Stimulated activated CD8-positive, alpha-beta memory T cell treated with anti-CD3 and anti-CD28 coated beads, Interleukin-7, amount 100 ng/mL, for 48 hours (primary cell): ENCODE data around the gene ETV2.
"Not testable (repeated sequence)": the region's sequence is repeated elsewhere in the genome, so short reads cannot be mapped to it uniquely, and the experiment has no call there.

ENCODE experiments used
- DNase-seq, 2 donors: peaks; one replicate each; pipeline ENCODE4 v3.0.0-alpha.2; 2020; ENCODE audit warnings: low read depth in 1 of 2; ENCODE audit errors: extremely low read depth in 1 of 2

The ETV2 gene, protein sequence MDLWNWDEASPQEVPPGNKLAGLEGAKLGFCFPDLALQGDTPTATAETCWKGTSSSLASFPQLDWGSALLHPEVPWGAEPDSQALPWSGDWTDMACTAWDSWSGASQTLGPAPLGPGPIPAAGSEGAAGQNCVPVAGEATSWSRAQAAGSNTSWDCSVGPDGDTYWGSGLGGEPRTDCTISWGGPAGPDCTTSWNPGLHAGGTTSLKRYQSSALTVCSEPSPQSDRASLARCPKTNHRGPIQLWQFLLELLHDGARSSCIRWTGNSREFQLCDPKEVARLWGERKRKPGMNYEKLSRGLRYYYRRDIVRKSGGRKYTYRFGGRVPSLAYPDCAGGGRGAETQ

DNA sequence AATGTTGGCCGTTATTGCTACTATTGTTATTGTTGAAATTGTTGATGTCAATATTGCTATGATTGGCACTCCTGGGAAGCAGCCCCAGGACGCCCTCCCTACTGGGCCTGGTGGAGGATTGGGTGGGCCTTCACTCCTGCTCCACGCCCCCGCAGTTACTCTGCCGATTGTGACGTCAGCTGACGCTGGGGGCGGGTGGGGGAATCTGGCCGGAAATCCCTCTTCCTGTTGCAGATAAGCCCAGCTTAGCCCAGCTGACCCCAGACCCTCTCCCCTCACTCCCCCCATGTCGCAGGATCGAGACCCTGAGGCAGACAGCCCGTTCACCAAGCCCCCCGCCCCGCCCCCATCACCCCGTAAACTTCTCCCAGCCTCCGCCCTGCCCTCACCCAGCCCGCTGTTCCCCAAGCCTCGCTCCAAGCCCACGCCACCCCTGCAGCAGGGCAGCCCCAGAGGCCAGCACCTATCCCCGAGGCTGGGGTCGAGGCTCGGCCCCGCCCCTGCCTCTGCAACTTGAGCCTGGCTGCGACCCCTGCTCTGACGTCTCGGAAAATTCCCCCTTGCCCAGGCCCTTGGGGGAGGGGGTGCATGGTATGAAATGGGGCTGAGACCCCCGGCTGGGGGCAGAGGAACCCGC lies at the start of gene ETV2:
TSS of gene ETV2 (plus strand) at position 231 of the 637 bp plus-strand sequence. CDS start 716 bp downstream, outside the sequence.
- peak; percentile 39 to 43 for DNase-seq

DNA sequence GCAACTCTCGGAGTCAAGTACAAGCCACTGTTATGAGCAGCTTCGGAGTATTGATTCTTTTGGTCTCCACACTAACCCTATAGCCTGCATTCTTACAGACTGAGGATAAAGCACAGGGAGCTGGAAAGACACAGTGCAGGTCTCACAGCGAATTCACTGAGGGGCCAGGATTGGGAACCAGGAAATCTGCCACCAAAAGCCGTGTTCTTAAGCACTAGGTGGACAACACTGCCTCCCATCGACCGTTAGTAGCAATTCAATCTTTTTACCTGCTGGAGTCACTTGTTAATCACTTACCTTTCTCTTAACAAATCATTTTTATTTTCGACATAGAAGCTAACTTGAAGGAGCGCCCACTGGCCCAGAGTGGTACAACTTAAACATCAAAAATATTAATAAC lies 49.3 kb upstream of the ETV2 start:
- DNase-seq, result no peak

DNA sequence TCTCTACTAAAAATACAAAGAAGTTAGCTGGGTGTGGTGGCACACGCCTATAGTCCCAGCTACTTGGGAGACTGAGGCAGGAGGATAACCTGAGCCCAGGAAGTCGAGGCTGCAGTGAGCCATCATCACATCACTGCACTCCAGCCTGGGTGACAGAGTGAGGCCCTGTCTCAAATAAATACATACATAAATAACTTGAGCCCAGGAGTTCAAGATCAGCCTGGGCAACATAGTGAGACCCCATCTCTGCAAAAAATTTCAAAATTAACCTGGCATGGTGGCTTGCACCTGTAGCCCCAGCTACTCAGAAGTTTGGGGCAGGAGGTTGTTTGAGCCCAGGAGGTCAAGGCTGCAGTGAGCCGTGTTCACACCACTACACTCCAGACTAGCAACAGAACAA lies 46.5 kb upstream of the ETV2 start:
- DNase-seq, result not testable (repeated sequence)

DNA sequence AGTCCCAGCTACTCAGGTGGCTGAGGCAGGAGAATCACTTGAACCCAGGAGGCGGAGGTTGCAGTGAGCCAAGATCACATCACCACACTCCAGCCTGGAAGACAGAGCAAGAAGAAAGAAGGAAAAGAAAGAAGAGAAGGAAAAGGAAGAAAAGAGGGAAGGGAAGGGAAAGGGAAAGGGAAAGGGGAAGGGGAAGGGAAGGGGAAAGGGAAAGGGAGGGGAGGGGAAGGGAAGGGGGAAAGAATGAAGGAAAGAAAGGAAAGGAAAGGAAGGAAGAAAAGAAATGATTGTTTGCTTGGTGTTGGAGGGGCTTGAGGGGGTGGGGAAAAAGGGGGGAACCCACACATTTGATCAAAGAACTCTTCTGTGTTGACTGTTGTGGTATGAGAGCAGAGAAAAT lies 45.6 kb upstream of the ETV2 start:
- no peak for DNase-seq

DNA sequence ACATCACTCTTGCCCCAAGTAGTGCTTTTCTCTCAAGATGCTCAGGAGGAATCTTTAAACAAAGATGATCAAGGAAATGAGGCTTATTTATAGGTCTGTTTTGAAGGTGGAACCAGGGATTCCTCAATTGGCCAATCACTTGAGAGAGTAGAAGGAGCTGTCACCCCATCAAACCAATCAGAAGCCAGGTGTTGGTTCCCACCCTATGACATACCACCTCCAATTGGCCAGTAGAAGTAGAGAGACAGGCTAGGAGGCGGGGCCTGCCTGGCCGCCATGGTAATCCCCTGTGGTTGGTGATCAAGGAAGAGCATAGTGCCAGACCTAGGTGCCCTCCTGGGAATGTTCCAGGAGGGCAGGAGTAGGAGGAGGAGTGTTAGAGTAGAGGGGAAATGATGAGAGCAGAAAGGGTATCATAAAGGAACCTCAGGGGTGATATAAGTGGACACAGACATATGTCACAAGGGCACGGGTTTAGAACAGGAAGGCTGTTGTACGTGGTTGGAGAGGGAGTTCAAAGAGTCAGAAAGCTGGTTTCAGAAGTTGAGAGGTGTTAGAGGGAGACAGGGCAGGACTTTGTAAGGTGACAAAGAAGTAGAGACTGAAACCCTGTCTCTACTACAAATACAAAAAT lies 45.1 kb upstream of the ETV2 start:
- no peak for DNase-seq

DNA sequence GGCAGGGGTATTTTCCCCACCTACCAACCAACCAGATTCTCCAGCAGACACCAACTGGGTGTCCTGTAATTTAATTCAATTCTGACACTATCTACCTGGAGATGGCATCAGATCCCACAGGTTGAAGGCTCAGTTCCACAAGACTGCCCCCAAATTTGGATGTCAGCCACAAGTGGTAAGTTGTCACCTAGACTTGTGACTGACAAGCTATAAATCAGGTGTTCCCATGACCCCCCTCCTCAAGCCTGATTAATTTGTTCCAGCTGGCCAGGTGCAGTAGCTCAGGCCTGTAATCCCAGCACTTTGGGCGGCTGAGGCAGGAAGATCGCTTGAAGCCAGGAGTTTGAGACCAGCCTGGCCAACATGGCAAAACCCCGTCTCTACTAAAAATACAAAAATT lies 39.6 kb upstream of the ETV2 start:
- no peak for DNase-seq

DNA sequence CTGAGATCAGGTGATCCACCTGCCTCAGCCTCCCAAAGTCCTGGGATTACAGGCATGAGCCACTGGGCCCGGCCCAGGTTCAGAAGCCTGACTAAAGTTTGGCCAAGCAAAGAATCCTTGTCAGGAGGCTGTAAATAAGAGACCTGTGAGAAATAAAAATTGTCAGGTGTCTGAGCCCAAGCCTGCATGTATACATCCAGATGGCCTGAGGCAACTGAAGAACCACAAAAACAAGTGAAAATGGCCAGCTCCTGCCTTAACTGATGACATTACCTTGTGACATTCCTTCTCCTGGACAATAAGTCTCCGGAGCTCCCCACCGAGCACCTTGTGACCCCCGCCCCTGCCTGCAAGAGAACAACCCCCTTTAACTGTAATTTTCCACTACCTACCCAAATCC lies 37.1 kb upstream of the ETV2 start:
- DNase-seq, result not testable (repeated sequence)

DNA sequence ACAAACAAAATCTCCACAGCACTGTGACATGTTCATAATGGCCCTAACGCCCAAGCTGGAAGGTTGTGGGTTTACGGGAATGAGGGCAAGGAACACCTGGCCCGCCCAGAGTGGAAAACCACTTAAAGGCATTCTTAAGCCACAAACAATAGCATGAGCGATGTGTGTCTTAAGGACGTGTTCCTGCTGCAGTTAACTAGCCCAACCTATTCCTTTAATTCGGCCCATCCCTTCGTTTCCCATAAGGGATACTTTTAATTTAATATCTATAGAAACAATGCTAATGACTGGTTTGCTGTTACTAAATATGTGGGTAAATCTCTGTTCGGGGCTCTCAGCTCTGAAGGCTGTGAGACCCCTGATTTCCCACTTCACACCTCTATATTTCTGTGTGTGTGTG lies 34.4 kb upstream of the ETV2 start:
- DNase-seq, result not testable (repeated sequence)

DNA sequence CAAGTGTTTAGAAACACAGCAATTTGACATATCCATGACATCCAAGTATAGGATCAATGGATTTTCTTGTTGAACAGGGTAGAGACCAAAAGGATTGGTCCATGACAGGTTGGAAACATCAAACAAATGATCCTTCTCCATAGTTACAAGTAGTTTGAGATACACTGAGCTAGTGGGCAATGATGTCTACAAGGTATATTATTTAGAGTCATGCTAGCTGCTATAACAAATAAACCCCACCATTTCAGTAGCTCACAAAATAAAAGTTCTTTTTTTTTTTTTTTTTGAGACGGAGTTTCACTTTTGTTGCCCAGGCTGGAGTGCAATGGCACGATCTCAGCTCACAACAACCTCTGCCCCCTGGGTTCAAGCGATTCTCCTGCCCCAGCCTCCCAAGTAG lies 33.9 kb upstream of the ETV2 start:
- DNase-seq, result no peak

DNA sequence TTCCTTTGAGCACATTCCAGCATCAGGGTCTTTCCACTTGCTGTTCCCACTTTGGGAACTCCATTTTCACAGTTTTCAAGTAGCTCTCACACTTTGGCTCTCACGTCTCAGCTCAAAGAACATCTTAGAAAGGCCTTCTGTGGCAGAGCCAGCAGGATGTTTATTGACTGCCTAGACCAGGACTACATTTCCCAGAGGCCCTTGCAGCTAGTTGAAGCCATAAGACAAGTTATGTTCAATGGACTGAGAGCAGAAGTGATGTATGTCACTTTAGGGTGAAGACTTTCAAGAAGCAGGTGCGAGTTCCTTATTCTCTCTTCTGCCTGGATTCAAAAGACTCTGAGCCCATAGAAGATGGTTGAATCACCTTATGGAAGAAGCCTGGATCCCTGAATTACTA lies 33.3 kb upstream of the ETV2 start:
- DNase-seq, result no peak

DNA sequence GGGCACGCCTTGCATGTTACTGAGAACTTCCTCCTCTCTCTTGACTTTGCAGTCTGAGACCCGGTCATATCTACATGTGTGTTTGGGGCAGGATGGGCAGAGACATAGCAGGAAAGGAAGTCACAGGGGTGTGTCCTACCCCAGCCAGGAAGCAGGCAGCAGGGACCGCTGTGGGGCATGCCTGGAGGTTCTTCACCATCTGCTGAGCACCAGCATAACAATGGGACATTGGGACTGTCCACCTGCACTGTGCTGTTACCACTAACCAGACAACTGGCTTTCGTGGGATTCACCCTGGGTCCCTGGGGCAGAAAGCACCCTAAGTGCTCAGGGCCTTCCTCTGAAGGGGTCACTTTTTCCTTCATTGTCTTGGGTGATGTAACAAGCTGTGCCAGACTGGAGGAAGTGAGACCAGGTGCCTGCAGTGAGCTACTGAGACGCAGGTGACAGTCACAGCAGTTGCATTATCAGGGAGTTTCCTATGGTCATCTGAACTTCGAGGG lies 31.6 kb upstream of the ETV2 start:
- no peak for DNase-seq

DNA sequence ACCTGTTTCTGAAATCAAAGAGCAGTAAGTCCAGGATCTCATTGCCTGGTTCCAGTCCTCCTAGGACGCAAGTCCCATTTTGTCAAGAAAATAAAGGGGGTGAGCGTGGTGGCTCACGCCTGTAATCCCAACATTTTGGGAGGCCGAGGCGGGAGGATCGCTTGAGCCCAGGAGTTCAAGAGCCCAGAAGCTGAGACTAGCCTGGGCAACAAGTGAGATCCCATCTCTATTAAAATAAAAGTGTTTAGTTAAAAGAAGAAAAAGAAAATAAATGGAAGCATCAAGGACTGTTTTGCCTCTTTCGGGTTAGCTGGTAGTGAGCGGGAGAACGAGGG lies 29.4 kb upstream of the ETV2 start:
- DNase-seq, result no peak

DNA sequence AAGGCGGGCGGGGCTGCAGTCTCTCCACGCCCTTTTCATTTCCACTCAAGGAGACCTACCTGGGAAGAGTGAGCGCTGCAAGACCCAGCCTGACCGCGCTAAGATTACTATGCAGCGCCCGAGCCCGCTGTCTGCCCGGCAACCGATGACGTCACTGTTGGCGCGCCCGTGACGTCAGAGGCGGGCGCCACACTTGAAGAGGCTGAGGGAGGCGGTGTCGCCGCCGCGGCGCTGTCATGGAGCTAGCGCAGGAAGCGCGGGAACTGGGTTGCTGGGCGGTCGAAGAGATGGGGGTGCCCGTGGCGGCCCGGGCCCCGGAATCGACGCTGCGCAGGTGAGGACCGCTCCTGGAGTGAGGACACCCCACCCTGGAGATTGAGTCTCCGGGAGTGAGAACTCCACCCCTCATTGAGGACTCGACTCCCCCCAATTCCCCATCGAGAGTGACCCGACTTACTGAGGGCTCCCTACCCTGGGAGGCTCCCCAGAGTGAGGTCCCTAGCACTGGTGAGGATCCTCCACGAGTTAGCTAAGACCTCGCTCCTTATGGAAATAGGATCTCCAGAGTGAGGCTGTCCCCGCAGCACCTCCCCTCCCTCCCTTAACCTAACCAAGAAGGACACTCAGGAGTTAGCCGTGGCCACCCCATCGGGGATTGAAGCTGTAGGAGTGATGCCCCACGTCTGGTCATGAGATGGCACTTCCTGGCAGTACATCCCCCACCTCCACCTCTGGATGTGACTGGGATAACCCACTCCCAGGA lies 28.8 kb upstream of the ETV2 start, which contains the start of gene HAUS5:
TSS of gene HAUS5 (plus strand) at position 177 of the 763 bp plus-strand sequence. CDS start at position 237, 60 bp downstream.
- DNase-seq, result peak; percentile 88 to 95

DNA sequence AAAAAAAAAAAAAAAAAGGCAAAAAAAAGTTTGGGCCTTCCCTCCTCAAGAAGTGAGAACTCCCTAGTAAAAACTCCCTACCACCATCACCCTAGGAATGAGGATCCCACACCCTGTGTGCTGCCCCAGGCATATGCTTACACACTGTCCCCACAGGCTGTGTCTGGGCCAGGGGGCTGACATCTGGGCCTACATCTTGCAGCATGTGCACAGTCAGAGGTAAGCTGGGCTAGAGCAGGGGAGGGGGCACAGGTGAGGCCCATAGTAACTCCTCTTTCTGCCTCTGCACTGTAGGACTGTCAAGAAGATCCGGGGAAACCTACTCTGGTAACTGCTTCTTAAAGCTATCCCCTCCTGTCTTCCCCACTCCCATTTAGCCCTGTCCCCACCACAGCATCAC lies 28.0 kb upstream of the ETV2 start:
- no peak for DNase-seq

DNA sequence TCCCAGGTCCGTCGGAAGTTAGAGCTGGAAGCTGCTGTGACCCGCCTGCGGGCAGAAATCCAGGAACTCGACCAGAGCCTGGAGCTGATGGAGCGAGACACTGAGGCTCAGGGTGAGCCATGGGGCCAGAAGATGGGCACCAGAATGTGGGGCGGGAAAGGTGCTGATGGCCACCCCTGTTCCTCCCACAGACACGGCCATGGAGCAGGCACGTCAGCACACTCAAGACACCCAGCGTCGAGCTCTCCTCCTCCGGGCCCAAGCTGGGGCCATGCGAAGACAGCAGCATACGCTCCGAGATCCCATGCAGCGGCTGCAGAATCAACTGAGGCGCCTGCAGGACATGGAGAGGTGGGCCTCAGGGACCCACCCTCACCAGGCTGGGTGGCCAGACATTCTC lies 26.5 kb upstream of the ETV2 start:
- DNase-seq, result no peak

DNA sequence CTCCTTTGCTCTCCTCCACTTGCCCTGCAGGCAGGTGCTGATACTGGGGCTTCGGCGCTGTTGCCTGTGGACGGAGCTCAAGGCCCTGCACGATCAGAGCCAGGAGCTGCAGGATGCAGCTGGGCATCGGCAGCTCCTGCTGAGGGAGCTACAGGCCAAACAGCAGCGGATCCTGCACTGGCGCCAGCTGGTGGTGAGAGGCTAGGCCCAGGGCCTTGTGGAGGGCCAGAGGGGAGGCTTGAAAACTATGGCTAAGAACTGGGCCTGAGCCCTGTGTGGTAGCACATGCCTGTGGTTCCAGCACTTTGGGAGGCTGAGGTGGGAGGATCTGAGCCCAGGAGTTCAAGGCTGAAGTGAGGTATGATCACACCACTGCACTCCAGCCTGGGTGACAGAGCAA lies 22.7 kb upstream of the ETV2 start:
- no peak for DNase-seq

DNA sequence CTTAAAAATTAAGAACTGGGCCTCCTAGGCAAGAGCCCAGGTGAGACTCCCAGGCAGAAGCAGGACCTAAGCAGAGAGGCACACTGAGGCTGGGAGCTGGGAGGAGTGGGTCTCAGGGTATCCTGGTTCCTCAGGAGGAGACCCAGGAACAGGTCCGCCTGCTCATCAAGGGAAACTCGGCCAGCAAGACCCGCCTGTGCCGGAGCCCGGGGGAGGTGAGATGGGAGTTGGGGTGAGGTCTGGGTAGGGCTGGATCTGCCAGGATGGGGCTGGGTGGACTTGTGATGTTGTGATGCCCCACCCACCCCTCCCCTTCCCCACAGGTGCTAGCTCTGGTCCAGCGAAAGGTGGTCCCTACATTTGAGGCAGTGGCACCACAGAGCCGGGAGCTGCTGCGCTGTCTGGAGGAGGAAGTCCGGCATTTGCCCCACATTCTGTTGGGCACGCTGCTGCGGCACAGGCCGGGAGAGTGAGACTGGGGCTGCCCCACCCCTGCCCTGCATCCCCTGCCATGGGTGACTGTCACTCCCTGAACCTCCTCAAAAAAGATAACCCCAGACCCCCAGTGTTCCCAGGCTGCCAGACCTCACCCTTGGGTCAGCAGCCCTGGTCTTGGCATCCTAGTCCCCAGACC lies 22.1 kb upstream of the ETV2 start:
- no peak for DNase-seq

DNA sequence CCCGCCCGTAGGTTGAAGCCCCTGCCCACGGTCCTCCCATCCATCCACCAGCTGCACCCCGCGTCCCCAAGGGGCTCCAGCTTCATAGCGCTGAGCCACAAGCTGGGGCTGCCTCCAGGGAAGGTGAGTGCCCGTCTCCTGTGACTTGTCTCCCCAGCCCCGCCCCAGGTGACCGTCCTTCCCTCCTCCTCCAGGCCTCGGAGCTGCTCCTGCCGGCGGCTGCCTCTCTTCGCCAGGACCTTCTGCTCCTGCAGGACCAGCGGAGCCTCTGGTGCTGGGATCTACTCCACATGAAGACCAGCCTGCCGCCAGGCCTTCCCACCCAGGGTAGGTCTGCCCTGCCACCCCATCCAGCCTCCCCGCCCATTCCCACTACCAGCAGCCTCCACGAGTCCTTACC lies 21.5 kb upstream of the ETV2 start:
- DNase-seq, result no peak

DNA sequence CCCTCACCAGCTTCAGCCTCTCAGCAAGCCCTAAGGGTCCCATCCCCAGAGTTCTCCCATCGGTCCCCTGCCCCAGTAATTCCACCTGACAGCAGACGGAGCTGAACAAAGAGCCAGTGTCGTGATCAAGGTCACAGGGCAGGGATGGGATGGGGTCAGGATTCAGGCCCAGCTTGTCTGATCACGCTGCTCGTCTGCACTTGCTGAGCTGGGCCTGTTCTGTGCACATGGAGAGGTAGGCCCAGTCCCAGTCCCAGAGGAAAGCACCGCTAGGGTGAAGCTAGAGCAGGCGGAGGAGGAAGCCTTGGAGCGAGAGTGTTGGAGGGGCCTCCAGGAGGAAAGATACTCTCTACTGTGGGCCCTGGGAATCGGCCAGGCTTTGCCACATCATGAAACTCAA lies 19.8 kb upstream of the ETV2 start:
- no peak for DNase-seq

DNA sequence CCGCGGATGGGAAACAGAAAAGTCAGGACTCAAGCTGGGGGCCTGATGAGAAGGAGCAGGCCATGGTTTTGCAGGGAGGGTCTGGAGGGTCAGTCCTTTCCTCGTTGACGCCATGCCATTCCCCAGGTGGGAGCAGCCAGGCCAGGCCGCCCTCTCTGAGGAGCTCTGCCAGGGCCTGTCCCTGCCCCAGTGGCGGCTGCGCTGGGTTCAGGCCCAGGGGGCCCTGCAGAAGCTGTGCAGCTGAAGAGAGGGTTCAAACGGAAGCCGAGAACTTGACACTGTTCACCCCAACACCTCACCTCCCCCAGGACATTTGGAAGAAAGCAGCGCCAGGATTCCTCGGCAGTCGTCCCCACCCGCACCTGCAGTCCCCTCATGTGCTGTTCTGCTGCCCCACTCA lies 18.8 kb upstream of the ETV2 start:
- DNase-seq, result no peak
